HL-60 (cell line): ENCODE data around the gene FOXO6.

Experiments
- DNase-seq, 2 experiments: peaks; one replicate each; pipeline ENCODE4 v3.0.0-alpha.2; 2010 to 2020; ENCODE audit warnings: low read depth in 1 of 2, low spot score in 1 of 2
- H3K27ac ChIP-seq: fragments of 250-450 bp; sonication (Bioruptor Pico); replicated peaks from 2 replicates; pipeline ENCODE4 v1.5.1; 2020; ENCODE audit warnings: mild to moderate bottlenecking, moderate library complexity
- H3K27me3 ChIP-seq: fragments of 250-450 bp; sonication (Bioruptor Pico); 2 replicates; pipeline ENCODE4 v1.5.1; 2021; ENCODE audit warnings: mild to moderate bottlenecking, moderate library complexity; ENCODE audit not compliant: insufficient read depth, poor library complexity, severe bottlenecking
- H3K4me3 ChIP-seq: replicated peaks from 2 replicates; pipeline ENCODE4 v1.5.1; 2011; ENCODE audit warnings: mild to moderate bottlenecking, control low read depth, low read length; ENCODE audit not compliant: insufficient read depth
- GABPA ChIP-seq: IDR thresholded peaks from 2 replicates; pipeline ENCODE4 v1.6.1; 2012; ENCODE audit warnings: low read depth
- POLR2AphosphoS5 ChIP-seq: IDR thresholded peaks from 2 replicates; pipeline ENCODE4 v1.6.1; 2012; ENCODE audit warnings: low read depth
- SPI1 ChIP-seq: IDR thresholded peaks from 2 replicates; pipeline ENCODE4 v1.6.1; 2012; ENCODE audit warnings: low read depth, mild to moderate bottlenecking, borderline replicate concordance
- TF ChIP-seq, protein P1 (sequence below): IDR thresholded peaks from 2 replicates; pipeline ENCODE4 v1.6.1; 2012; ENCODE audit warnings: low read depth; ENCODE audit not compliant: insufficient replicate concordance
- TF ChIP-seq, protein P2 (sequence below): IDR thresholded peaks from one replicate; pipeline ENCODE4 v1.5.1; 2011; ENCODE audit warnings: low read length, control low read depth, inconsistent platforms; ENCODE audit not compliant: insufficient read depth

Gene FOXO6

DNA sequence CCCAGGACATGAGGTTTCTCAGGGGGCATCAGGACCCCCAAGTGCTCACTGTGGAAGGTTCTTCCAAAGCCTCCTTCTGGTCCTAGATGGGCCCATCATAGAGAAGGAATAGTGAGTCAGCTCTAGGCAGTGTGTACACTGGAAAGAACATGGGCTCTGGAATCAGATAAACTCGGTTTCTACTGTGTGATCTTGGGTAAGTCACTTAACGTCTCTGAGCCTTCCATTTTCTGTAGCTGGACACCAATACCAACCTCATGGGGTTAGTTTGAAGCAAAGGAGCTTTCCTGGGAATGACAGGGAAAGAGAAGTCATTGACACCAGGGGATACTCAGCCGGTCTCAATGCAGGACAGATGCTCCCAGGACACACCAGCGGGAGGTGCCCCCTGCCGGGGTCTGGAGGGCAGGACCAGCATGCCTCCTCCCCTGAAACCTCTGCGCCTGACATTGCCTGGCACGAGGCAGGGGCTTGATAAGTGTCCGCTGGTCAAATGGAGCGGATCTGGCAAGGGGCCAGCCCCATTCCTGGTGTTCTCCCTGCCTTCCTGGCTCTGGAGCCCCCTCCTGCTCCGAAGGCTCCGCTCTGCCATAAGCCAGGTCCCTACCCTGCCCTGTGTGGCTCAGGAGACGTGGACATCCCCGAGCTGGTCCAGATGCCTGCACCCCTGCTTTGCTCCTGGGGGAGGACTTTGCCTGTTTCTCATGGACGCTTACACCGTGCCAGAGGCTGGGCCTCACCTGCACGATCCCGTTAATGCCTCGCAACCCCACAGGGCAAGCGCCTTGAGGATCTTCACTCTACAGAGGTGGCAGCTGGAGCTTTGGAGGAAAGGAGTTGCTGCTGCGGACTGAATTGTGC is 70.5 kb downstream of the FOXO6 start:
- TF ChIP-seq GABPA (no peak), SPI1 (no peak), POLR2AphosphoS5 (no peak)
- TF ChIP-seq, protein P1, sequence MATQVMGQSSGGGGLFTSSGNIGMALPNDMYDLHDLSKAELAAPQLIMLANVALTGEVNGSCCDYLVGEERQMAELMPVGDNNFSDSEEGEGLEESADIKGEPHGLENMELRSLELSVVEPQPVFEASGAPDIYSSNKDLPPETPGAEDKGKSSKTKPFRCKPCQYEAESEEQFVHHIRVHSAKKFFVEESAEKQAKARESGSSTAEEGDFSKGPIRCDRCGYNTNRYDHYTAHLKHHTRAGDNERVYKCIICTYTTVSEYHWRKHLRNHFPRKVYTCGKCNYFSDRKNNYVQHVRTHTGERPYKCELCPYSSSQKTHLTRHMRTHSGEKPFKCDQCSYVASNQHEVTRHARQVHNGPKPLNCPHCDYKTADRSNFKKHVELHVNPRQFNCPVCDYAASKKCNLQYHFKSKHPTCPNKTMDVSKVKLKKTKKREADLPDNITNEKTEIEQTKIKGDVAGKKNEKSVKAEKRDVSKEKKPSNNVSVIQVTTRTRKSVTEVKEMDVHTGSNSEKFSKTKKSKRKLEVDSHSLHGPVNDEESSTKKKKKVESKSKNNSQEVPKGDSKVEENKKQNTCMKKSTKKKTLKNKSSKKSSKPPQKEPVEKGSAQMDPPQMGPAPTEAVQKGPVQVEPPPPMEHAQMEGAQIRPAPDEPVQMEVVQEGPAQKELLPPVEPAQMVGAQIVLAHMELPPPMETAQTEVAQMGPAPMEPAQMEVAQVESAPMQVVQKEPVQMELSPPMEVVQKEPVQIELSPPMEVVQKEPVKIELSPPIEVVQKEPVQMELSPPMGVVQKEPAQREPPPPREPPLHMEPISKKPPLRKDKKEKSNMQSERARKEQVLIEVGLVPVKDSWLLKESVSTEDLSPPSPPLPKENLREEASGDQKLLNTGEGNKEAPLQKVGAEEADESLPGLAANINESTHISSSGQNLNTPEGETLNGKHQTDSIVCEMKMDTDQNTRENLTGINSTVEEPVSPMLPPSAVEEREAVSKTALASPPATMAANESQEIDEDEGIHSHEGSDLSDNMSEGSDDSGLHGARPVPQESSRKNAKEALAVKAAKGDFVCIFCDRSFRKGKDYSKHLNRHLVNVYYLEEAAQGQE = no peak
- TF ChIP-seq, protein P2, sequence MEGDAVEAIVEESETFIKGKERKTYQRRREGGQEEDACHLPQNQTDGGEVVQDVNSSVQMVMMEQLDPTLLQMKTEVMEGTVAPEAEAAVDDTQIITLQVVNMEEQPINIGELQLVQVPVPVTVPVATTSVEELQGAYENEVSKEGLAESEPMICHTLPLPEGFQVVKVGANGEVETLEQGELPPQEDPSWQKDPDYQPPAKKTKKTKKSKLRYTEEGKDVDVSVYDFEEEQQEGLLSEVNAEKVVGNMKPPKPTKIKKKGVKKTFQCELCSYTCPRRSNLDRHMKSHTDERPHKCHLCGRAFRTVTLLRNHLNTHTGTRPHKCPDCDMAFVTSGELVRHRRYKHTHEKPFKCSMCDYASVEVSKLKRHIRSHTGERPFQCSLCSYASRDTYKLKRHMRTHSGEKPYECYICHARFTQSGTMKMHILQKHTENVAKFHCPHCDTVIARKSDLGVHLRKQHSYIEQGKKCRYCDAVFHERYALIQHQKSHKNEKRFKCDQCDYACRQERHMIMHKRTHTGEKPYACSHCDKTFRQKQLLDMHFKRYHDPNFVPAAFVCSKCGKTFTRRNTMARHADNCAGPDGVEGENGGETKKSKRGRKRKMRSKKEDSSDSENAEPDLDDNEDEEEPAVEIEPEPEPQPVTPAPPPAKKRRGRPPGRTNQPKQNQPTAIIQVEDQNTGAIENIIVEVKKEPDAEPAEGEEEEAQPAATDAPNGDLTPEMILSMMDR = no peak
- Histone ChIP-seq H3K27ac (no peak overlapping the region), H3K4me3 (no peak overlapping the region), H3K27me3 (peaks cover 7% of the 10 kb centered on the region)
- DNase-seq = no peak
